HG03196 (cell line): Measurements from ENCODE around the gene FA2H.
A peak's percentile ranks its signal among the peaks of the same experiment; 100 is the strongest.
"Not testable (repeated sequence)": the region's sequence is repeated elsewhere in the genome, so short reads cannot be mapped to it uniquely, and the experiment has no call there.

Source experiments
- ATAC-seq: cut with Tn5 transposase; IDR thresholded peaks from one replicate; pipeline ENCODE4 v1.9.1; 2021; ENCODE audit not compliant: unreplicated experiment

The FA2H gene

GRCh38 chr16:74774223-74775139, at the start of gene FA2H:
TSS of gene FA2H (minus strand) at chr16:74774820. CDS start at chr16:74774755, 65 bp downstream.
- peak; percentile 92 for ATAC-seq

GRCh38 chr16:74817851-74818250, 43.2 kb upstream of the FA2H start:
- no peak for ATAC-seq

GRCh38 chr16:74813109-74813641, 38.6 kb upstream of the FA2H start:
- peak; percentile 95 for ATAC-seq

- no peak for ATAC-seq
These were observed 37.3 kb upstream of the FA2H start for GRCh38 chr16:74811911-74812310.

GRCh38 chr16:74811216-74811615, 36.6 kb upstream of the FA2H start:
- not testable (repeated sequence) for ATAC-seq

- no peak for ATAC-seq
These were observed 32.5 kb upstream of the FA2H start for GRCh38 chr16:74807052-74807646.

- ATAC-seq: no peak
These were observed 25.7 kb upstream of the FA2H start for GRCh38 chr16:74800216-74800871.

- no peak for ATAC-seq
These were observed 22.8 kb upstream of the FA2H start for GRCh38 chr16:74797414-74797813.

GRCh38 chr16:74795104-74795503, 20.5 kb upstream of the FA2H start:
- no peak for ATAC-seq

- no peak for ATAC-seq
These were observed 20.0 kb upstream of the FA2H start for GRCh38 chr16:74794668-74795067.

- no peak for ATAC-seq
These were observed 19.0 kb upstream of the FA2H start for GRCh38 chr16:74793571-74793970.

GRCh38 chr16:74792225-74792624, 17.6 kb upstream of the FA2H start:
- no peak for ATAC-seq

GRCh38 chr16:74791749-74792148, 17.1 kb upstream of the FA2H start:
- ATAC-seq: not testable (repeated sequence)

- no peak for ATAC-seq
These were observed 13.5 kb upstream of the FA2H start for GRCh38 chr16:74788108-74788507.

GRCh38 chr16:74785031-74785430, 10.4 kb upstream of the FA2H start:
- ATAC-seq: no peak

GRCh38 chr16:74778646-74779045, 4.0 kb upstream of the FA2H start:
- no peak for ATAC-seq

GRCh38 chr16:74776926-74777325, 2.3 kb upstream of the FA2H start:
- ATAC-seq: no peak

GRCh38 chr16:74775255-74775654, 635 bp upstream of the FA2H start:
- ATAC-seq: no peak

GRCh38 chr16:74773446-74774222, 986 bp downstream of the FA2H start:
- ATAC-seq: no peak

GRCh38 chr16:74771656-74772315, 2.8 kb downstream of the FA2H start:
- peak; percentile 56 for ATAC-seq
